ENCODE data around the gene PER3.

Gene PER3

GRCh38 chr1:7871136-7871535, 87.0 kb downstream of the PER3 start:
- H3K4me3 ChIP-seq (ENCODE audit: insufficient read length, low read depth) = no peak overlapping the region
- H3K36me3 ChIP-seq (ENCODE audit: insufficient read depth, insufficient read length, low read length) = no peaks in the 10 kb centered on the region
- no peak for DNase-seq (ENCODE audit: low read depth, low spot score)
- no peak for TF ChIP-seq YY1 (IDR thresholded peaks at IDR 0.05; ENCODE audit: insufficient read depth, insufficient read length)
- TF ChIP-seq SUZ12 (IDR thresholded peaks at IDR 0.05; ENCODE audit: extremely low read depth, insufficient read depth, insufficient read length) = no peak
- no peak for TF ChIP-seq ZNF274 (IDR thresholded peaks at IDR 0.05; ENCODE audit: low read depth, low read length)
- H3K9me3 ChIP-seq (ENCODE audit: insufficient read depth, low read length) = no peaks in the 10 kb centered on the region
- H3K4me1 ChIP-seq (ENCODE audit: insufficient read depth, insufficient read length) = no peaks in the 10 kb centered on the region
- H3K27me3 ChIP-seq (ENCODE audit: insufficient read depth, insufficient read length) = no peaks in the 10 kb centered on the region
- H3K9ac ChIP-seq (ENCODE audit: insufficient read length, low read depth) = no peak overlapping the region

GRCh38 chr1:7873801-7874795, 90.0 kb downstream of the PER3 start:
- DNase-seq (ENCODE audit: low read depth, low spot score) = no peak
- Histone ChIP-seq H3K36me3 (ENCODE audit: insufficient read depth, insufficient read length, low read length) (no peaks in the 10 kb centered on the region), H3K4me3 (ENCODE audit: insufficient read length, low read depth) (no peak overlapping the region), H3K9me3 (ENCODE audit: insufficient read depth, low read length) (no peaks in the 10 kb centered on the region), H3K27me3 (ENCODE audit: insufficient read depth, insufficient read length) (no peaks in the 10 kb centered on the region), H3K4me1 (ENCODE audit: insufficient read depth, insufficient read length) (no peaks in the 10 kb centered on the region), H3K9ac (ENCODE audit: insufficient read length, low read depth) (no peak overlapping the region)
- no peak for TF ChIP-seq YY1 (IDR thresholded peaks at IDR 0.05; ENCODE audit: insufficient read depth, insufficient read length)
- no peak for TF ChIP-seq SUZ12 (IDR thresholded peaks at IDR 0.05; ENCODE audit: extremely low read depth, insufficient read depth, insufficient read length)
- no peak for TF ChIP-seq ZNF274 (IDR thresholded peaks at IDR 0.05; ENCODE audit: low read depth, low read length)

DNA sequence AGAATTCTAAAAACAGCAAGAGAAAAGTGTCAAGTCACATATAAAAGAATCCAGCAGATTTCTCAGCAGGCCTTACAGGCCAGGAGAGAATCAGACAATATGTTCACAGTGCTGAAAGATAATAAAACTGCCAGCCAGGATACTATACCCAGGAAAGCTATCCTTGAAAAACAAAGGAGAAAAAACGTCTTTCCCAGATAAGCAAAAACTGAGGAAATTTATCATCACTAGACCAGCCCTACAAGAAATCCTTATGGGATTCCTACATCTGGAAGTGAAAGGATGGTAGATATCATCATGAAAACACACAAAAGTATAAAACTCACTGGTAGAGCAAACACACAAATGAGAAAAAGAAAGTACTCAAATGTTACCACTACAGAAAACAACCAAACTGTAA, 93.9 kb downstream of the PER3 start:
- Histone ChIP-seq H3K9me3 (ENCODE audit: insufficient read depth, low read length) (no peaks in the 10 kb centered on the region), H3K4me3 (ENCODE audit: insufficient read length, low read depth) (no peak overlapping the region), H3K36me3 (ENCODE audit: insufficient read depth, insufficient read length, low read length) (no peaks in the 10 kb centered on the region), H3K9ac (ENCODE audit: insufficient read length, low read depth) (no peak overlapping the region), H3K27me3 (ENCODE audit: insufficient read depth, insufficient read length) (no peaks in the 10 kb centered on the region), H3K4me1 (ENCODE audit: insufficient read depth, insufficient read length) (no peaks in the 10 kb centered on the region)
- no peak for DNase-seq (ENCODE audit: low read depth, low spot score)
- no peak for TF ChIP-seq YY1 (IDR thresholded peaks at IDR 0.05; ENCODE audit: insufficient read depth, insufficient read length)
- no peak for TF ChIP-seq SUZ12 (IDR thresholded peaks at IDR 0.05; ENCODE audit: extremely low read depth, insufficient read depth, insufficient read length)
- no peak for TF ChIP-seq ZNF274 (IDR thresholded peaks at IDR 0.05; ENCODE audit: low read depth, low read length)

DNA sequence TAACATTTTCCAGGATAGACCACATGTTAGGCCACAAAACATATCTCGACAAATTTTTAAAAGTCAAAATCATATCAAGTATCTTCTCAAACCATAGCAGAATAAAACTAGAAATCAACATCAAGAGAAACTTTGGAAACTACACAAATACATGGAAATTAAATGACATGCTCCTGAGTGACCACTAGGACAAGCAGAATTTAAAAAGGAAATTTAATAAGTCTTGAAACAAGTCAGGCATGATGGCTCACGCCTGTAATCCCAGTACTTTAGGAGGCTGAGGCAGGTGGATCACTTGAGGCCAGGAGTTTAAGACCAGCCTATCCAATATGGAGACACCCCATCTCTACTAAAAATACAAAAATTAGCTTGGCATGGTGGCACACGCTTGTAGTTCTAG, 95.1 kb downstream of the PER3 start:
- no peak for DNase-seq (ENCODE audit: low read depth, low spot score)
- Histone ChIP-seq H3K9me3 (ENCODE audit: insufficient read depth, low read length) (no peaks in the 10 kb centered on the region), H3K36me3 (ENCODE audit: insufficient read depth, insufficient read length, low read length) (no peaks in the 10 kb centered on the region), H3K4me3 (ENCODE audit: insufficient read length, low read depth) (no peak overlapping the region), H3K27me3 (ENCODE audit: insufficient read depth, insufficient read length) (no peaks in the 10 kb centered on the region), H3K9ac (ENCODE audit: insufficient read length, low read depth) (no peak overlapping the region), H3K4me1 (ENCODE audit: insufficient read depth, insufficient read length) (no peaks in the 10 kb centered on the region)
- TF ChIP-seq ZNF274 (IDR thresholded peaks at IDR 0.05; ENCODE audit: low read depth, low read length) (no peak), YY1 (IDR thresholded peaks at IDR 0.05; ENCODE audit: insufficient read depth, insufficient read length) (no peak), SUZ12 (IDR thresholded peaks at IDR 0.05; ENCODE audit: extremely low read depth, insufficient read depth, insufficient read length) (no peak)

GRCh38 chr1:7884757-7885156, 100.7 kb downstream of the PER3 start:
- no peaks in the 10 kb centered on the region for H3K9me3 ChIP-seq (ENCODE audit: insufficient read depth, low read length)
- no peaks in the 10 kb centered on the region for H3K36me3 ChIP-seq (ENCODE audit: insufficient read depth, insufficient read length, low read length)
- H3K4me1 ChIP-seq (ENCODE audit: insufficient read depth, insufficient read length) = no peaks in the 10 kb centered on the region
- H3K27me3 ChIP-seq (ENCODE audit: insufficient read depth, insufficient read length) = no peaks in the 10 kb centered on the region
- DNase-seq (ENCODE audit: low read depth, low spot score) = no peak
- H3K4me3 ChIP-seq (ENCODE audit: insufficient read length, low read depth) = no peak overlapping the region
- TF ChIP-seq ZNF274 (IDR thresholded peaks at IDR 0.05; ENCODE audit: low read depth, low read length) (no peak), SUZ12 (IDR thresholded peaks at IDR 0.05; ENCODE audit: extremely low read depth, insufficient read depth, insufficient read length) (no peak), YY1 (IDR thresholded peaks at IDR 0.05; ENCODE audit: insufficient read depth, insufficient read length) (no peak)
- H3K9ac ChIP-seq (ENCODE audit: insufficient read length, low read depth) = no peak overlapping the region

GRCh38 chr1:7885513-7886404, 101.7 kb downstream of the PER3 start:
- no peaks in the 10 kb centered on the region for H3K36me3 ChIP-seq (ENCODE audit: insufficient read depth, insufficient read length, low read length)
- H3K9me3 ChIP-seq (ENCODE audit: insufficient read depth, low read length) = no peaks in the 10 kb centered on the region
- TF ChIP-seq SUZ12 (IDR thresholded peaks at IDR 0.05; ENCODE audit: extremely low read depth, insufficient read depth, insufficient read length) (no peak), ZNF274 (IDR thresholded peaks at IDR 0.05; ENCODE audit: low read depth, low read length) (no peak)
- no peak overlapping the region for H3K4me3 ChIP-seq (ENCODE audit: insufficient read length, low read depth)
- H3K9ac ChIP-seq (ENCODE audit: insufficient read length, low read depth) = no peak overlapping the region
- H3K4me1 ChIP-seq (ENCODE audit: insufficient read depth, insufficient read length) = no peaks in the 10 kb centered on the region
- no peak for DNase-seq (ENCODE audit: low read depth, low spot score)
- H3K27me3 ChIP-seq (ENCODE audit: insufficient read depth, insufficient read length) = no peaks in the 10 kb centered on the region

GRCh38 chr1:7886405-7886745, 102.3 kb downstream of the PER3 start:
- H3K4me1 ChIP-seq (ENCODE audit: insufficient read depth, insufficient read length) = no peaks in the 10 kb centered on the region
- no peaks in the 10 kb centered on the region for H3K36me3 ChIP-seq (ENCODE audit: insufficient read depth, insufficient read length, low read length)
- no peak for TF ChIP-seq YY1 (IDR thresholded peaks at IDR 0.05; ENCODE audit: insufficient read depth, insufficient read length)
- TF ChIP-seq SUZ12 (IDR thresholded peaks at IDR 0.05; ENCODE audit: extremely low read depth, insufficient read depth, insufficient read length) = no peak
- no peak for TF ChIP-seq ZNF274 (IDR thresholded peaks at IDR 0.05; ENCODE audit: low read depth, low read length)
- DNase-seq (ENCODE audit: low read depth, low spot score) = no peak
- H3K9ac ChIP-seq (ENCODE audit: insufficient read length, low read depth) = no peak overlapping the region
- no peaks in the 10 kb centered on the region for H3K9me3 ChIP-seq (ENCODE audit: insufficient read depth, low read length)
- no peaks in the 10 kb centered on the region for H3K27me3 ChIP-seq (ENCODE audit: insufficient read depth, insufficient read length)
- no peak overlapping the region for H3K4me3 ChIP-seq (ENCODE audit: insufficient read length, low read depth)
